ENCODE measurements around the gene SLC43A2.
"Not testable (repeated sequence)": the region's sequence is repeated elsewhere in the genome, so short reads cannot be mapped to it uniquely, and the experiment has no call there.

Gene SLC43A2

GRCh38 chr17:1588821-1589585 lies 39.6 kb downstream of the SLC43A2 start:
- DNase-seq: peak in 1 of 2 donors; percentile 76

- no peak for DNase-seq
These were observed 44.5 kb downstream of the SLC43A2 start for GRCh38 chr17:1584167-1584566.

- DNase-seq: no peak
These were observed 45.1 kb downstream of the SLC43A2 start for GRCh38 chr17:1583556-1583955.

GRCh38 chr17:1582374-1582773 lies 46.3 kb downstream of the SLC43A2 start:
- DNase-seq: no peak

- no peak for DNase-seq
These were observed 47.5 kb downstream of the SLC43A2 start for GRCh38 chr17:1580979-1581676.

- no peak for DNase-seq
These were observed 50.6 kb downstream of the SLC43A2 start for GRCh38 chr17:1578029-1578428.

GRCh38 chr17:1577583-1578013 lies 51.0 kb downstream of the SLC43A2 start:
- peak in 1 of 2 donors; percentile 58 for DNase-seq

GRCh38 chr17:1577182-1577581 lies 51.5 kb downstream of the SLC43A2 start:
- peak; percentile 27 to 83 for DNase-seq

GRCh38 chr17:1576500-1576899 lies 52.1 kb downstream of the SLC43A2 start:
- DNase-seq: no peak

GRCh38 chr17:1574697-1575471 lies 53.8 kb downstream of the SLC43A2 start:
- no peak for DNase-seq

- DNase-seq: peak; percentile 54 to 69
These were observed 54.5 kb downstream of the SLC43A2 start for GRCh38 chr17:1573932-1574696.

GRCh38 chr17:1572646-1573045 lies 56.0 kb downstream of the SLC43A2 start:
- peak in 1 of 2 donors; percentile 40 for DNase-seq

- DNase-seq: no peak
These were observed 57.3 kb downstream of the SLC43A2 start for GRCh38 chr17:1571341-1571704.

GRCh38 chr17:1568950-1569810 lies 59.5 kb downstream of the SLC43A2 start:
- DNase-seq: no peak

GRCh38 chr17:1566505-1567199 lies 62.0 kb downstream of the SLC43A2 start:
- peak in 1 of 2 donors; percentile 64 for DNase-seq

- DNase-seq: no peak
These were observed 62.8 kb downstream of the SLC43A2 start for GRCh38 chr17:1565877-1566276.

GRCh38 chr17:1563786-1564613 lies 64.6 kb downstream of the SLC43A2 start:
- DNase-seq: no peak

- DNase-seq: not testable (repeated sequence)
These were observed 65.2 kb downstream of the SLC43A2 start for GRCh38 chr17:1563471-1563785.

- DNase-seq: no peak
These were observed 66.4 kb downstream of the SLC43A2 start for GRCh38 chr17:1562176-1562643.

Measured in CD4-positive, alpha-beta T cell treated with Interleukin-1 beta for 1 hour (primary cell).